K562 (cell line): ENCODE measurements around the gene MARK2. TPM values are rescaled to one million over a fixed set of nuclear protein-coding genes. Genes with fewer than 3 reads are reported as not detected.

ENCODE experiments used
- CBFB ChIP-seq: sonication (generic); formaldehyde crosslinking; IDR thresholded peaks from 2 replicates; pipeline ENCODE4 v1.4.0; 2020; ENCODE audit warnings: mild to moderate bottlenecking, missing genetic modification reagents
- EZH2 ChIP-seq: IDR thresholded peaks from 2 replicates; pipeline ENCODE4 v1.6.1; 2012; ENCODE audit warnings: low read depth, mild to moderate bottlenecking, inconsistent platforms, low read length, borderline replicate concordance
- FOXJ2 ChIP-seq: fragments of 200-800 bp; sonication (Bioruptor generic); IDR thresholded peaks from 2 replicates; pipeline ENCODE4 v1.6.1; 2016; ENCODE audit warnings: missing genetic modification characterization, missing compliant biosample characterization
- ID3 ChIP-seq, 2 experiments: fragments of 250-450 bp in 1 of 2; fragments of 450-650 bp in 1 of 2; sonication (Bioruptor Pico) in 1 of 2; IDR thresholded peaks; 2 replicates each; pipeline versions ENCODE4 v1.6.1 to v1.8.0; 2016 to 2021; ENCODE audit warnings: mild to moderate bottlenecking in 2 of 2, moderate library complexity in 2 of 2, missing compliant biosample characterization in 1 of 2, missing genetic modification characterization in 1 of 2
- LARP7 ChIP-seq: fragments of 450-650 bp; IDR thresholded peaks from 2 replicates; pipeline ENCODE4 v1.6.1; 2016
- MYBL2 ChIP-seq, 2 experiments: fragments of 450-650 bp in 1 of 2; sonication (generic) in 1 of 2; formaldehyde crosslinking in 1 of 2; IDR thresholded peaks; 2 replicates each; pipeline versions ENCODE4 v1.6.1 to v1.8.1; 2017 to 2022; ENCODE audit warnings: borderline replicate concordance in 1 of 2, inconsistent platforms in 1 of 2, low read depth in 1 of 2, mild to moderate bottlenecking in 1 of 2, missing genetic modification reagents in 1 of 2, moderate library complexity in 1 of 2
- NR2C2 ChIP-seq, 2 experiments: fragments of 200-800 bp in 1 of 2; sonication (Bioruptor generic) in 1 of 2; sonication (generic) in 1 of 2; formaldehyde crosslinking in 1 of 2; IDR thresholded peaks; 2 replicates each; pipeline versions ENCODE4 v1.6.1 to v1.8.0; 2016 to 2022; ENCODE audit warnings: mild to moderate bottlenecking in 1 of 2, missing compliant biosample characterization in 1 of 2, missing genetic modification characterization in 1 of 2, missing genetic modification reagents in 1 of 2
- POLR2AphosphoS5 ChIP-seq: IDR thresholded peaks from 2 replicates; pipeline ENCODE4 v1.6.1; 2011; ENCODE audit warnings: mild to moderate bottlenecking, low read depth, low read length, moderate library complexity; ENCODE audit not compliant: control insufficient read depth, insufficient read depth
- TGIF2 ChIP-seq: sonication (generic); formaldehyde crosslinking; IDR thresholded peaks from 2 replicates; pipeline ENCODE4 v1.8.1; 2022; ENCODE audit warnings: mild to moderate bottlenecking, missing genetic modification reagents, moderate library complexity
- ZFP30 ChIP-seq: fragments of 250-450 bp; sonication (Bioruptor Pico); IDR thresholded peaks from 2 replicates; pipeline ENCODE4 v1.8.0; 2022; ENCODE audit warnings: moderate library complexity, mild to moderate bottlenecking, inconsistent platforms, borderline replicate concordance
- ZNF639 ChIP-seq, 2 experiments: fragments of 200-800 bp in 1 of 2; sonication (Bioruptor generic) in 1 of 2; sonication (generic) in 1 of 2; formaldehyde crosslinking in 1 of 2; IDR thresholded peaks in 1 of 2; conservative IDR thresholded peaks in 1 of 2; 2 replicates each; pipeline versions ENCODE4 v1.5.0 to v1.6.1; 2016 to 2020; ENCODE audit warnings: missing compliant biosample characterization in 1 of 2, missing genetic modification characterization in 1 of 2, missing genetic modification reagents in 1 of 2
- ZNF764 ChIP-seq: fragments of 250-450 bp; sonication (Bioruptor Pico); IDR thresholded peaks from 2 replicates; pipeline ENCODE4 v1.4.0; 2020; ENCODE audit warnings: low read depth, mild to moderate bottlenecking, moderate library complexity
- ZNF766 ChIP-seq: fragments of 200-800 bp; sonication (Bioruptor generic); conservative IDR thresholded peaks from 2 replicates; pipeline ENCODE4 v1.6.1; 2016; ENCODE audit warnings: missing genetic modification characterization, missing compliant biosample characterization
- polyA plus RNA-seq, 8 experiments: library from polyadenylated mRNA; depleted of rRNA in 4 of 8; stranded (reverse) in 5 of 8; unstranded in 3 of 8; fragments of >200 nt; fragmentation: Nextera tagmentation in 2 of 8; fragmentation: Illumina TruSeq in 1 of 8; extraction: Ambion mirVana in 2 of 8; extraction: Trizol in 1 of 8; gene quantifications; 2 replicates each; pipeline versions ENCODE4 v1.2.1 to v1.2.3, GENCODE V29; 2011 to 2014; ENCODE audit warnings: inconsistent platforms in 1 of 8, missing spikeins in 1 of 8
- total RNA-seq, 7 experiments: library from RNA; depleted of rRNA in 6 of 7; stranded (reverse); fragments of >200 nt in 6 of 7; fragmentation: Illumina TruSeq in 2 of 7; extraction: Trizol in 2 of 7; gene quantifications; 2 replicates each; pipeline versions ENCODE4 v1.2.1 to v1.2.3, GENCODE V29; 2011 to 2021; ENCODE audit warnings: low replicate concordance in 1 of 7

Gene MARK2
- total and polyA plus RNA-seq, 9 of the 15 experiments (the other 6 are each of a cell fraction or from before 2014, with no cell fraction given), result 0.32 to 43.5 (median 15.1) TPM

GRCh38 chr11:63858628-63859550 lies 20.0 kb downstream of the MARK2 start (continued):
- TF ChIP-seq ZNF639 (CRISPR knock-in tag; conservative IDR thresholded peaks at IDR 0.05 in 1 of 2, IDR thresholded peaks at IDR 0.05 in 1 of 2) (no peak), NR2C2 (CRISPR knock-in tag; IDR thresholded peaks at IDR 0.05) (no peak), NR2C2 (tag; IDR thresholded peaks at IDR 0.05) (peak; percentile 55; the same call in 1 of the 2 replicates), ZFP30 (CRISPR knock-in tag) (no peak), ID3 (CRISPR knock-in tag; IDR thresholded peaks at IDR 0.05) (no peak), ID3 (tag; IDR thresholded peaks at IDR 0.05) (no peak), MYBL2 (IDR thresholded peaks at IDR 0.05; ENCODE audit: low read depth) (no peak), MYBL2 (CRISPR knock-in tag; IDR thresholded peaks at IDR 0.05; ENCODE audit: borderline replicate concordance) (no peak), CBFB (CRISPR knock-in tag) (no peak), LARP7 (no peak), POLR2AphosphoS5 (no peak), EZH2 (no peak), FOXJ2 (tag) (peak; percentile 38; the same call in 1 of the 2 replicates), TGIF2 (CRISPR knock-in tag) (no peak), ZNF764 (CRISPR knock-in tag) (no peak), ZNF766 (CRISPR knock-in tag) (no peak)
